ENCODE results near the gene RNF111. TPM values are rescaled to one million over a fixed set of nuclear protein-coding genes. Genes with fewer than 3 reads are reported as not detected.
A peak's percentile ranks its signal among the peaks of the same experiment; 100 is the strongest.

RNF111 gene
- total and polyA plus RNA-seq, 2 of the 13 experiments (the other 11 are each of a cell fraction or from before 2014, with no cell fraction given) = 12.1 to 23.1 TPM

DNA sequence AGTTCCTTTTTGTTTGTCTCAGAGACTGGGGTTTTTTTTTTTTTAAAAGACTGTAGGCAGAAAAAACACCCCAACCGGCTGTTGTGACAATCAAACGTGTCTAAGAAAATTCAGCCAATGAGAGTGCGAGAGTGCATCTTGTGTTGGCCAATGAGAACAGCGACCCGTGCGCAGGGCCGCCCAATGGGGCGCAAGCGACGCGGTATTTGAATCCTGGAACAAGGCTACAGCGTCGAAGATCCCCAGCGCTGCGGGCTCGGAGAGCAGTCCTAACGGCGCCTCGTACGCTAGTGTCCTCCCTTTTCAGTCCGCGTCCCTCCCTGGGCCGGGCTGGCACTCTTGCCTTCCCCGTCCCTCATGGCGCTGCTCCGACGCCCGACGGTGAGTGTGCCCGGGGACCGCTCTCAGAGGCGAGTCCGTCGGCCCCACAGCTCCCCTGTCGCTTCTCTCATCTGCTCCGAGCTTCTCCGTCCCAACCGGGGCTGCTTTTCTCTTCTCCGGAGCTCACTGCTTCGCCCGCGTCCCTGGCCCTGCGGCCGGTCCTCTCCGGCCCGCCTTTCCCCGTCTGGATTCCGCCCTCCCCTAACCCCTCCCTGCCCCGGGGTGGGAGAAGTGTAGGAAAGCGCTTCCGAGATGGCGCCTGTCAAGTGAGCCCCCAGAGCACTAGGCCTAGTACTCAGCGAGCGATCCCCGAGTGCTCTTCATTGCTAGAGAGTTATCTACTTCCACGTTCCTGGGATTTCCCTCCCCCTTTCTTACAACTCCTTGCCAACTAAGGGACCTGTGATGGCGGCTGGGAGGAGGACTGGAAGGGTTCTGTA is 117.7 kb downstream of the RNF111 start, which contains the start of gene CCNB2 (continued):
- TF ChIP-seq TEAD3 (CRISPR knock-in tag; optimal IDR thresholded peaks at IDR 0.05; ENCODE audit: borderline replicate concordance) = peak; percentile 44
- no peak for TF ChIP-seq ZKSCAN5 (CRISPR knock-in tag; IDR thresholded peaks at IDR 0.05)
- TF ChIP-seq CREB1 (IDR thresholded peaks at IDR 0.05) = peak; percentile 44; the same call in 1 of the 2 replicates
- peak; percentile 65 for TF ChIP-seq CREB1 (CRISPR knock-in tag; IDR thresholded peaks at IDR 0.05)
- TF ChIP-seq, protein P1, sequence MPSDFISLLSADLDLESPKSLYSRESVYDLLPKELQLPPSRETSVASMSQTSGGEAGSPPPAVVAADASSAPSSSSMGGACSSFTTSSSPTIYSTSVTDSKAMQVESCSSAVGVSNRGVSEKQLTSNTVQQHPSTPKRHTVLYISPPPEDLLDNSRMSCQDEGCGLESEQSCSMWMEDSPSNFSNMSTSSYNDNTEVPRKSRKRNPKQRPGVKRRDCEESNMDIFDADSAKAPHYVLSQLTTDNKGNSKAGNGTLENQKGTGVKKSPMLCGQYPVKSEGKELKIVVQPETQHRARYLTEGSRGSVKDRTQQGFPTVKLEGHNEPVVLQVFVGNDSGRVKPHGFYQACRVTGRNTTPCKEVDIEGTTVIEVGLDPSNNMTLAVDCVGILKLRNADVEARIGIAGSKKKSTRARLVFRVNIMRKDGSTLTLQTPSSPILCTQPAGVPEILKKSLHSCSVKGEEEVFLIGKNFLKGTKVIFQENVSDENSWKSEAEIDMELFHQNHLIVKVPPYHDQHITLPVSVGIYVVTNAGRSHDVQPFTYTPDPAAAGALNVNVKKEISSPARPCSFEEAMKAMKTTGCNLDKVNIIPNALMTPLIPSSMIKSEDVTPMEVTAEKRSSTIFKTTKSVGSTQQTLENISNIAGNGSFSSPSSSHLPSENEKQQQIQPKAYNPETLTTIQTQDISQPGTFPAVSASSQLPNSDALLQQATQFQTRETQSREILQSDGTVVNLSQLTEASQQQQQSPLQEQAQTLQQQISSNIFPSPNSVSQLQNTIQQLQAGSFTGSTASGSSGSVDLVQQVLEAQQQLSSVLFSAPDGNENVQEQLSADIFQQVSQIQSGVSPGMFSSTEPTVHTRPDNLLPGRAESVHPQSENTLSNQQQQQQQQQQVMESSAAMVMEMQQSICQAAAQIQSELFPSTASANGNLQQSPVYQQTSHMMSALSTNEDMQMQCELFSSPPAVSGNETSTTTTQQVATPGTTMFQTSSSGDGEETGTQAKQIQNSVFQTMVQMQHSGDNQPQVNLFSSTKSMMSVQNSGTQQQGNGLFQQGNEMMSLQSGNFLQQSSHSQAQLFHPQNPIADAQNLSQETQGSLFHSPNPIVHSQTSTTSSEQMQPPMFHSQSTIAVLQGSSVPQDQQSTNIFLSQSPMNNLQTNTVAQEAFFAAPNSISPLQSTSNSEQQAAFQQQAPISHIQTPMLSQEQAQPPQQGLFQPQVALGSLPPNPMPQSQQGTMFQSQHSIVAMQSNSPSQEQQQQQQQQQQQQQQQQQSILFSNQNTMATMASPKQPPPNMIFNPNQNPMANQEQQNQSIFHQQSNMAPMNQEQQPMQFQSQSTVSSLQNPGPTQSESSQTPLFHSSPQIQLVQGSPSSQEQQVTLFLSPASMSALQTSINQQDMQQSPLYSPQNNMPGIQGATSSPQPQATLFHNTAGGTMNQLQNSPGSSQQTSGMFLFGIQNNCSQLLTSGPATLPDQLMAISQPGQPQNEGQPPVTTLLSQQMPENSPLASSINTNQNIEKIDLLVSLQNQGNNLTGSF (CRISPR knock-in tag; IDR thresholded peaks at IDR 0.05) = peak; percentile 85
- TF ChIP-seq MAFG (CRISPR knock-in tag; IDR thresholded peaks at IDR 0.05) = no peak
- TF ChIP-seq ZNF879 (CRISPR knock-in tag; IDR thresholded peaks at IDR 0.05) = 0 out of 2 replicates have a peak, but pooled peaks have one; percentile 69
- TF ChIP-seq, protein P2, sequence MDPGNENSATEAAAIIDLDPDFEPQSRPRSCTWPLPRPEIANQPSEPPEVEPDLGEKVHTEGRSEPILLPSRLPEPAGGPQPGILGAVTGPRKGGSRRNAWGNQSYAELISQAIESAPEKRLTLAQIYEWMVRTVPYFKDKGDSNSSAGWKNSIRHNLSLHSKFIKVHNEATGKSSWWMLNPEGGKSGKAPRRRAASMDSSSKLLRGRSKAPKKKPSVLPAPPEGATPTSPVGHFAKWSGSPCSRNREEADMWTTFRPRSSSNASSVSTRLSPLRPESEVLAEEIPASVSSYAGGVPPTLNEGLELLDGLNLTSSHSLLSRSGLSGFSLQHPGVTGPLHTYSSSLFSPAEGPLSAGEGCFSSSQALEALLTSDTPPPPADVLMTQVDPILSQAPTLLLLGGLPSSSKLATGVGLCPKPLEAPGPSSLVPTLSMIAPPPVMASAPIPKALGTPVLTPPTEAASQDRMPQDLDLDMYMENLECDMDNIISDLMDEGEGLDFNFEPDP (CRISPR knock-in tag; conservative IDR thresholded peaks at IDR 0.05) = no peak
- 0 out of 2 replicates have a peak, but pooled peaks have one; percentile 58 for TF ChIP-seq HOXA5 (CRISPR knock-in tag; IDR thresholded peaks at IDR 0.05)
- TF ChIP-seq MED8 (CRISPR knock-in tag; IDR thresholded peaks at IDR 0.05; ENCODE audit: insufficient replicate concordance) = no peak
- TF ChIP-seq THAP8 (CRISPR knock-in tag; IDR thresholded peaks at IDR 0.05; ENCODE audit: borderline replicate concordance) = 0 out of 2 replicates have a peak, but pooled peaks have one; percentile 51
- TF ChIP-seq, protein P3, sequence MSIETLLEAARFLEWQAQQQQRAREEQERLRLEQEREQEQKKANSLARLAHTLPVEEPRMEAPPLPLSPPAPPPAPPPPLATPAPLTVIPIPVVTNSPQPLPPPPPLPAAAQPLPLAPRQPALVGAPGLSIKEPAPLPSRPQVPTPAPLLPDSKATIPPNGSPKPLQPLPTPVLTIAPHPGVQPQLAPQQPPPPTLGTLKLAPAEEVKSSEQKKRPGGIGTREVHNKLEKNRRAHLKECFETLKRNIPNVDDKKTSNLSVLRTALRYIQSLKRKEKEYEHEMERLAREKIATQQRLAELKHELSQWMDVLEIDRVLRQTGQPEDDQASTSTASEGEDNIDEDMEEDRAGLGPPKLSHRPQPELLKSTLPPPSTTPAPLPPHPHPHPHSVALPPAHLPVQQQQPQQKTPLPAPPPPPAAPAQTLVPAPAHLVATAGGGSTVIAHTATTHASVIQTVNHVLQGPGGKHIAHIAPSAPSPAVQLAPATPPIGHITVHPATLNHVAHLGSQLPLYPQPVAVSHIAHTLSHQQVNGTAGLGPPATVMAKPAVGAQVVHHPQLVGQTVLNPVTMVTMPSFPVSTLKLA (IDR thresholded peaks at IDR 0.05) = peak; percentile 35
- peak; percentile 77; the same call in 1 of the 2 replicates for TF ChIP-seq DMAP1 (CRISPR knock-in tag; IDR thresholded peaks at IDR 0.05)
- 0 out of 2 replicates have a peak, but pooled peaks have one; percentile 38 for TF ChIP-seq AKAP8 (CRISPR knock-in tag; IDR thresholded peaks at IDR 0.05)
- TF ChIP-seq ZZZ3 (CRISPR knock-in tag; IDR thresholded peaks at IDR 0.05; ENCODE audit: borderline replicate concordance) = no peak
- no peak for TF ChIP-seq NCOR1 (IDR thresholded peaks at IDR 0.05; ENCODE audit: borderline replicate concordance, low read length)
- TF ChIP-seq ZNF317 (CRISPR knock-in tag; IDR thresholded peaks at IDR 0.05) = no peak
- TF ChIP-seq ZNF30 (CRISPR knock-in tag; IDR thresholded peaks at IDR 0.05) = no peak
- TF ChIP-seq ZNF570 (CRISPR knock-in tag; IDR thresholded peaks at IDR 0.05; ENCODE audit: borderline replicate concordance) = no peak
